GM18868 (cell line): ENCODE data around the gene DOCK1.

Source experiments
- ATAC-seq: cut with Tn5 transposase; IDR thresholded peaks from one replicate; pipeline ENCODE4 v1.9.1; 2021; ENCODE audit warnings: mild to moderate bottlenecking, moderate library complexity; ENCODE audit not compliant: unreplicated experiment

The DOCK1 gene

DNA sequence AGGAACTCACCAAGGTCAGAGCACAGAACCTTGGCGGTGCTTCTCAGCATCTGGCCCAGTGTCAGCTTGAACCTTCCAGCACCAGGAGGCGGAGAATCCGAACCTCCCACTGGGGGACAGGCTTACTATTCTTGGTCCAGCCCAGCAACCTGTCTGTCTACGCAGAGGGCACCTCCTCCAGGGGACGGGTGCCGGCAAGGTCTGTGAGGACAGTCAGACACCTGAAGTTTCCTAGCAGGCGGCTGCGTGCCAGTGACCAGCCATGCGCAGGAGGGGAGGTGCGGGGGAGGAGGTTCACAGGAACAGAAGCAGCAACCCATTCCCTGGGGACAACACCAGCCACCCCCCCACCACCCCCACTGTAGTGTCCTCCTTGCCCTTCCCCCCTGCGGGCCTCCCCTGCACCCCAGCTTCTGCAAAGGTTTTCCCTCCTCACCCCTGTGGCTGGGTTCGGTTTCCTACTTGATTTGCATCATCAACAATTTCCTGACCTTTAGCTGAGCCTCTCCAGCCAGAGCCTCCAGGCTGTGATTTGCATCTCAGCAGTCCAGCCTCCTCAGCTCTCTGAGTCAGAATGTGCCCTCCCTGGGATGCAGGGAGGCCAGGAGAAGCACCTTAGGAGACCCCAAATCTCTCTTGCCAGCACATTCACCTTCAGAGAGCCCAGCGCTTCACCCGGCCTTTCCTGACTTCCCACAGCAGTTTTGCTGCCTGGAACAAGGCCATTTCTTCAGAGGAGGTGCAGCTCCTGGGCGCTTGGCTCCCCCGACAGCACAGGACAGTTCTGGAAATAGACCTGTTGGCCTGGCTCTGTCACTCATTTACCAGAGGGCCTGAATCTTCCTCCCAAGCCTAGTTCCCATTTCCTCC lies 536.4 kb downstream of the DOCK1 start:
- no peak for ATAC-seq

DNA sequence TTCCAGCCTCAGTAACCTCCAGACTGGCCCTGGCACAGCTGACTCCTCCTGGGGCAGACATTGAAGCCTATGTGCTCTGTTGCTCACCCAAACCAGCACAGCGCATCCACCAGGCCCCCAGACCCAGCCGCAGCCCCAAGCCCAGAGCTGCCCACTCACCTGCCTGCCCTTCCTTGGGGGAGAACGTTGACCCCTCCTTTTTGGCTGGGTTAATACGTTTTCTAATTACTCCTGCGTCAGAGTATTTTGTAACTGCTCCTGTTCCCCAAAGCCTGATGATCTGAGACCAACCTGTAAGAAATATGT lies 536.9 kb downstream of the DOCK1 start:
- no peak for ATAC-seq

DNA sequence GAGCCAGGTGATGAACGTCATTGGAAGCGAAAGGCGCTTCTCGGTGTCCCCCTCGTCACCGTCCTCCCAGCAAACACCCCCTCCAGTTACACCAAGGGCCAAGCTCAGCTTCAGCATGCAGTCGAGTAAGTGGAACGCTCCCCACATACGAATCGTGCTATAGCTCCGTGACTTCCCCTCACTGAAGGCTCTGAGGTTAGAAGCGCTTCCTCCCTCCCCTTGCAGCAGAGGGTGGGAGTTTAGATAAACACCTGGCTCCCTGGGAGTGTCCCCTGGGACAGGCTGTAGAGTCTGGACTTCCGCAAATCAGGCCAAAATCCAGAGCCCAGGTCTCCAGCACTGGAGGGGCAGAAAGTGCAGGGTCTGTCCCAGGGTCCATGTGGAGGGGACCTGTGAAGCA lies 538.9 kb downstream of the DOCK1 start:
- ATAC-seq, result no peak

DNA sequence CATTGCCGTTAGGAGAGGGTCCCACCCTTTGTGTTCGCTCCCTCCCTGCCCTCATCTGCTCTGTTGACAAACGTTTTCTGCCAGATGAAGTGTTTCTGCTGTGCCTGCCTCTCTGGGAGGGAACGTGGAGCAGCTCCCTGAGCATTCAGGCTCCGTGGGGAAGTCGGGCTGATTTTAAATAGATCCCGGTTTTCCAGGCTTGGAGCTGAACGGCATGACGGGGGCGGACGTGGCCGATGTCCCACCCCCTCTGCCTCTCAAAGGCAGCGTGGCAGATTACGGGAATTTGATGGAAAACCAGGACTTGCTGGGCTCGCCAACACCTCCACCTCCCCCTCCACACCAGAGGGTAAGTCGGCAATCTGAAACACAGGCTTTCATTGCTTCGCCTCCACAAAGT lies 542.0 kb downstream of the DOCK1 start:
- ATAC-seq, result no peak

DNA sequence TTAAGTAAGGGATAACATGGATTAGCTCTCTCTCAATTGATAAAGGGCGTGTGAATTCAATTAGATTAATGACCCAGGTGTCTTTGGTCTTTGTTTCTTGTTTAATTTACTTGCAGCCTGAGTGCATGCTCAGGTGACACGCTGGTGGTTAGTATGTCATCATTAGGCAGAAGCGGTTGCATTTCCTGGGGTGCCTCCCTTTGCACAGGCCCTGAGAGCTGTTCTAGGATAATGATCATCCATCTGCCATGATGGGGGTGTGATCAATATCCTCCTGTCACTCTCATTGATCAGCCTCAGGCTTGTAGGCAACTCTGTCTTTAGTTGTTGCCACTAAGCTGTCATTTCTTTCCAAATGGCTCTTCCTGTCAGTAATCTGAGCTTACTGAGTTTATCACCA lies 544.3 kb downstream of the DOCK1 start:
- no peak for ATAC-seq

DNA sequence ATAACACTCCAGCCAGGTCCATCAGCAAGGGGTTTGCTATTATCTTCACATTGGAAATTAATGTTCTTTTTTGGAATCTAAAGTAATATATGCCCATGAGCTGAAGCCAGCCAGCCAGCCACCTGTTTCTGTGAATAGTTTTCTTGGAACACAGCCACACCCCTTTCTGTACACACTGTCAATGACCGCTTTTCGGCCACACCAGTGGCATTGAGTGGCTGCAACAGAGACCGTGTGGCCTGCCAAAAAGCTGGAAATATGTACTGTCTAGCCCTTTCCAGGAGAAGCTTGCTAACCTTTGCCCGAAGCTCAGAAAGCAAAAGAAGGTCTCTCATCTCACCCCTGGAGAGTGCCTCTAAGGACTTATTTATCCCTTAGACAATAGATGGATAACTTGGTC lies 545.4 kb downstream of the DOCK1 start:
- no peak for ATAC-seq

DNA sequence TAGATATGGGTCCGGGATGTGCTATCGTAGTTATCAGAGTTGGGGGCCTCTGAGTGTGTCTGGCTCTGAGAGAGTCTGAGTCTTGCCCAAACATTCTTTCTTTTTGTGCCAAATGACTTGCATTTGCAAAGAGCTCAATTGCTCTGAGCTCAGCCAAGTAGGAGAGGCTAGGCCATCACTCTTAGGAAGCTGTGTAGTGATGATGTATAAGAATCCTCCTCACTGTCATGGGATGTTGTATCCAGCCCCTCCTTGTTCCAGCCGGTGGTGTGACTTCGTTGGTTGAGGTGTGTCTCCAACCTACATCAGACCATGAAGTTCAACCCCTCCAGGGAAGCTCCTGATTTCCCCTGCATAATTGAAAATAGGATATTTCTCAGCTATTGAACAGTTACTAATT lies 546.4 kb downstream of the DOCK1 start:
- no peak for ATAC-seq

DNA sequence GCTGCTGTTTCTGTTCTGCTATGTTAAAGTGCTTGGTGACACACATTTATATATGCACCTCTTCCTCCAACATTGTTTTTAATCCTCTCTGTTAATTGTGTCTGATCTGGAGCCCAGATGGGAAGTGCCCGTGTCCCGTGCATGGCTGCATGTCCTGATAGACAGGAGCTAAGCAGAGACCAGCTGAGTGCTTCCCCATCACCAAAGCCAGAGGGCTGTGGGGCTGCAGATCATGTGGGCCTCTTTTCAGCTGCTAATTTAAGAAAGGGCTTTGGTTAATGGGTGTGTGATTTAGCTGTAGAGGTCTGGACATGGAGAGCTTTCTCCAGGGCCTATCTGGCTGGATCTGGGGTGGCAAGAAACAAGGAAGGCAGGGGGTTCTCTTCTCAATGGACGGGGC lies 547.3 kb downstream of the DOCK1 start:
- no peak for ATAC-seq

DNA sequence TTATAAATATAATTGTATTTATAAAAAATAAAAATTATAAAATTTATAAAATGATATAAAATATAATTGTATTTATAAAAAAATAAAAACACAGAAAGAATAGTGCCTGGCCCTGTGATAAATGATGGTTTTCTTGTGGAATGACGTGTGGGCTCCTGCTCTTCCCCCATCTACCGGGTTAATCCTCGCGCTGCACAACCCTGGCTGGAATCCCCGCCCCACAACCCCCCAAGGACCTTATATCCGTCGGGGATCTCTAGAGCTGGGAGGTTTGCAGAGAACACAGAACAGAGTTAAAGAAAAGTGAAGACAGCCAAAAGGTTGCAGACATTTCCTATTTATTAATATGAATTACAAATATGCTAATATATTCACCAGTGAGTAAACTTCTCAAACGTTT lies 548.5 kb downstream of the DOCK1 start:
- ATAC-seq, result no peak

DNA sequence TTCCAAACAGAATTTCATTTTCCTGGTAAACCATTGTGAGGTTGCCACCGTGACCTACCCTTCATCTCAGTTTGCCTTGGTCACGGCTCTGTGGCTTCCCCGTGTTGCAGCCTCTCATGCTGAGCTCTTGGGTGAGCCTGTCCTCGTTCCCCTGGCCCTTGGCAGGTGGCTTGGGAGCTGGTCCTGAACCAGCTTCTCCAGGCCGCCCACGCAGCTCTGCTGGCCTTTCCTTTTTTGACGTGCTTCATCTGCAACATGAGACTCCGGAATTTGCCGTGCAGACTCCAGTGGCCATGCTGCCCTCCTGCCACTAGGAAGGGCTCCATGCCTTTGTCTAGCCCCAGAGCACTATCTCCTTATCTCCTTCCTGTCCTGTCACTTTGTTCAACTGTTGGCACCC lies 550.9 kb downstream of the DOCK1 start:
- ATAC-seq, result no peak

DNA sequence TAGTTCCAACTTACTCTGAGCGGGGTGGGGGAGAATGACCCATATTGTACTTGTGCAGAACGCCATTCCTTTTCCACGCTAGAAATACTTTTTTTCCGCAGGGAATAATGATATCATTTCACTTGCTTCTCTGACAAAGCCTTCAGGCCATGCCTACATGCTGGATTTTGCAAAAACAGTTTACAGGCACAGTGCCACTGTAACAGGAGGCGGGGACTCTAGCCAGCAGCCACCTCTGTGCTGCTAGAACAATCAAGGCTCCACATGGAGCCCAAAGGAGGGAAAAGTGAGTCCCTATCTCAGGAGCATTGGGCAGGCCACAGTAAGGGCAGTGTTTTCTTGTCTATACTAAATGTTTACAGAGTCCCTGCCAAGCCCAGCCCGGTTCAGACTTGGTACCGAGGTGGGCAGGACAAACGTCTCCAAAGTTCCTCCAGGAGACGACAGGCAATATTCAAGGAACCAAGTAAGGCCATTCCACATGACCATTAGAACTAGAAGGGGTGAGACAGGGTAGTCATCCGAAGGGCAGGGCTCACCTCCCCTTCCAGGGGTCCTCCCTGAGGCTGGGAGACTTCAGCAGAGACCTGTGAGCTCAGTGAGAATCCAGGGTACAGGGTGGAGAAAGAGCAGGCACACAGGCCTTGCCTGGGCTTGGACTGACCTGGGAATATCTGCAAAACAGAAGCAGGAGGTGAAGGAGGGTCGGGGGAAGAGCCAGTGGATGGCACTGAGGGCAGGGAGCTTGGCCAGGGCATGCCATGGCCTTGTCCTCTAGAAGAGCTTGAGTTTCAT lies 553.0 kb downstream of the DOCK1 start:
- no peak for ATAC-seq

DNA sequence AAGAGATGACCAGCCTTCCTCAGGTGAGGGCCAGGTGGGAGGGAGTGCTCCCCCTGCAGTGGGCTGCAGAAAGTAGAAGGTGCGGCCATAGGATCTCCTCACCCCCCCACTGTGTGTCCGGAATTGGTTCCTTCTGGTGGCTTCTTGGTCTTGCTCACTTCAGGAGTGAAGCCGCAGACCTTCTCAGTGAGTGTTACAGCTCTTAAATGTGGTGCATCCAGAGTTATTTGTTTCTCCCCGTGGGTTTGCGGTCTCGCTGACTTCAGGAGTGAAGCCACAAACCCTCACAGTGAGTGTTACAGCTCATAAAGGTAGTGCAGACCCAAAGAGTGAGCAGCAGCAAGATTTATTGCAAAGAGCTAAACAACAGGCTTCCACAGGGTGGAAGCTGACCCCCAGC lies 553.6 kb downstream of the DOCK1 start:
- ATAC-seq, result no peak

DNA sequence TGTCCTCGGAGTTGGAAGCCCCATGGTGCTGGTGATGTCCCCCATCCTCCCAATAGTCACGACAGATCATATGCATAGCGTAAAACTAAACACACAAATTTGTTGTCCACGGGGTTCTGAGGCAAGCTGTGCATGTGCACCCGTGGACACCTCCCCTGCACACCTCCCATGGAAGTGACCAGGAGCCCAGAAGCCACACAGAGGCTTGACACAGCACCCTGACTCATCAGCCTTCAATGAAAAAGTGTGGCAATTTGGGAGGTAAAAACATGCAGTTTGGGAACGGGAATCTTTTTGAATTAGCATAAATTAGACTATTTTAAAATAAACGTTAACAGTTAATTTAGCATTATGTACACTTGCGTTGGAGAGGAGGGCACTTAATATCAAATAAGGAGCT lies 554.7 kb downstream of the DOCK1 start:
- ATAC-seq, result no peak

DNA sequence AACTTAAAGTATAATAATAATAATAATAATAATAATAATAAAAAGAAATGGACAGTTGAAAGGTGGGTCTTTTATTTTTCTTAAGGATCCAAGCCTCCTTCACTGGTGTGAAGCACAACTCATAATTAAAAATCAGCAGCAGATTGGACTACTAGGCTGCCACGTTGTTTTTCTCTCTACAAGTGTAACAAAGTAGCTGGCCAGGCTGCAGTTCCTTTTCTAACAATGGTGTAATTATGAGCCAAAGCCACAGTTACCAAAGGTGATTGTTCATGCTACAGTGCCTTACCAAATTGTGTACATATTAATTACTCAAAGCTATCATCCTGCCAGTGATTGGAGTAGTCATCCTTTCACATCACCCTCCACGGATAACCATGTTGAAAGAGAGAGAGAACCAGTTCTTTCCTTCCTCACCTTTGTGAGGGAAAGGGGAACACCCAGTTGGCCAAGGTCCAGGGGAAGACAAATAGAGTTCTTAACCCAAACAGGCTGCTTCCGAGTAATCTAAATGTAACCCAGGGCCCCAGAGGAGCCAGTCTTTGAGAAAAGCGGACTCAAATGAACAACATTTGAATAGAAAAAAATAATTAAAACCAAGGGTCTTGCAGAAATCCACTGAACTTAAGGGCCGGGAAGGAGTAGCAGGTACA lies 557.5 kb downstream of the DOCK1 start:
- no peak for ATAC-seq

DNA sequence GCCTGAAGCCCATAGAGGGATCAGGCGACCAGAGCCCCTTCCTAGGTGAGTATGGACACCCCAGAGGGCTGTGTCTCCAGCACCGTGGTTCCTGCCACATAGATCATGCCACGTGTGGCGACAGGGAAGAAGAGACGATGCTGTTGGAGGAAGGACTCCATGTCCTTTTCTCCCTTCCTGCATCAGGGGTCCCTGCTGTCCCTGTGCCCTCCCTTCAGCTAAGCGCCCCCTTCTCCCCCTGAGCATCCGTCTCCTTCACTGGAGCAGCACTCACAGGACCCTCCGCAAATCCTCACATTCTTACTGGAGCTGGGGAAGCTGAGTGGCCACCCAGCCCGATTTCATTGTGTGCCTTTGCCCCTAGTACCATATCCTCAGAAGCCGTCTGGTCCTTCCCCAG lies 558.3 kb downstream of the DOCK1 start:
- no peak for ATAC-seq

DNA sequence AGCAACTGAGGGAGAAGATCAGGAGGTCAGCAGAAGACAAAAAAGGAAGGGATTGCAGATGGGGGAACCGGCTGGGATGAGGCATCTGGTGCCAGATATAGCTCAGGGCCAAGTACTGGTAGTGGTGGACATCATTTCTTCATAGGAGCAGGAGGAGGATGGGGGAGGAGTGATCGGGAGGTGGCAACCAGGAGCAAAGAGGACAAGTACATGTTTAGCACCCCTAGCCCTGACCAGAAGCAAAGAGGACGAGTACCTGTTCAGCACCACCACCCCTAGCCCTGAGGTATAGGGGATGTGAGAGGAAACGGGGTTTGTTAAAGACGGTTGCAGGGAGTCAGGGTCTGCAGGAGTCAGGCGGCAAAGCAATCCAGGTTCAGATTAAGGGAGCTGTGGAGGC lies 559.3 kb downstream of the DOCK1 start:
- ATAC-seq, result no peak

DNA sequence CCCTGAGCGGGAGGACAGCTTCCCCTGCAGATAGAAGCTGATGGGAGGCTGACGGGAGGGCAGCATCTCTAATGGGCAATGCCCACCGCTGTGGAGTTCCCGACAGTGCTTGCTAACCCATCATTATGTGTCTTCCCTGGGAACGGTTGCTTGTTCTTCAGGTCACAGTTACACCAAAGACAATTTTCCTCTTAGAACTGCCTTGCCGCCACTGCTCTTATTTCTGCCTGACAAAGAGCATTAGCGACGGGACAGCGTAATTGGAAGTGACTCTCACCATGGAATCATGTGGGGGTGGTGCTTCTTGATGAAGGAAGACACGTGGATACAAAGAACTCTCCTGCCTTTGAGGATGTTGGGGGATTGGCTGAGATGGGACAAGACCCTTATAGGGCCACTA lies 562.6 kb downstream of the DOCK1 start:
- ATAC-seq, result no peak

DNA sequence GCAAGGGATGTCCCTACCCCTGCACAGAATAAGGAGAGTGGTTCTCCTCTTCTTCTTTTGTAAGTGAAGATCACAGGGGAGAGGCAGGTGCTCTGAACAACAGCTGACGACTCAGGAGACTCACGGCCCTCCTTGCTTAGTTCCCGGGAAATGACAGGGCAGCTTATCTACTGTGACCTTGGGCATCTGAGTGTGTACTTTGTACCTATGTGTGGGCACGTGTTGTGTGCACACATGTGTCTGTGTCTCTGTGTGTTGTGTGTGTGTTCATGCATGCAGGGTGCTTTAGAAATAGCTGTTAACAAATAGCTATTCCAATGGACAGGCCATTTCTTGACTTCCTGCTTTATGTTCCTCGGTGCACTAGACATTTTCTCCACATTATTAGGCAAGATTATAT lies 563.4 kb downstream of the DOCK1 start:
- ATAC-seq, result no peak

DNA sequence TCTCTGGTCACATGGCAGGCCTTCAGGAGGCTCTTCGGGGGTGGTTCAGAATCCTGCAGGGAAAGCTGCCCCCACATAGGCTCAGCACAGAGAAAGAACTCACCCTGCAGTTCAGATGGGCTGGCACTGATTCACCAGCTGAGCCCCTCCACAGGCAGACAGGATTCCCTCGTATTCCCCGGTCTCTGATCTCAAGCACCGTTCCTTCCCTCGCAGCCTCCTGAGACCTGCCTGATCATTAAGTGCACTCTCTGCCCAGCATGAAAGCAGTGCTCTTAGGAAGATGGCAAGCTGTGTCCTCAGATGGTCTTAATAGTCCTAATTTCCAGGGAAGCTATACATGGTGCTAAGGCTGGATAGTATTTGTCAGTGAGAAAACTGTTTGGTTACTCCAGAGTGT lies 565.7 kb downstream of the DOCK1 start:
- ATAC-seq, result no peak

DNA sequence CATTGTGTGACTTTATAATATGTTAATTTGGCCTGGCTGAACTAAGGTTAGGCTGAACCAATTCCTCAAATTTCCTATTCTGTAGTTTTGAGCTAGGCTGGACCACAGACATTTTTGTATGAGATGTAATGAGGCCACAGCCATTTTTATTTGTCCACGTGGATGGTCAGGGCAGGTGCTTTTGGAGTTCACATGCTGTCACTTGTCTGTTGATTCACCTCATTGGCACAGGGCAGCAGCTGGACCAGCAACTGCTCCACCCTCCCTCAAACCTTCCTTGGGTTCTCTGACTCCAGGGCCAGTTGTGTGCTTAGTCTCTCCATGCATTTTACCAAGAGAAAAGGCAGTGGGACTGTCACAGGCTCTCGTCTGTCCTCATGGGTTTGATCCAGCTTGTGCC lies 567.7 kb downstream of the DOCK1 start:
- ATAC-seq, result no peak

DNA sequence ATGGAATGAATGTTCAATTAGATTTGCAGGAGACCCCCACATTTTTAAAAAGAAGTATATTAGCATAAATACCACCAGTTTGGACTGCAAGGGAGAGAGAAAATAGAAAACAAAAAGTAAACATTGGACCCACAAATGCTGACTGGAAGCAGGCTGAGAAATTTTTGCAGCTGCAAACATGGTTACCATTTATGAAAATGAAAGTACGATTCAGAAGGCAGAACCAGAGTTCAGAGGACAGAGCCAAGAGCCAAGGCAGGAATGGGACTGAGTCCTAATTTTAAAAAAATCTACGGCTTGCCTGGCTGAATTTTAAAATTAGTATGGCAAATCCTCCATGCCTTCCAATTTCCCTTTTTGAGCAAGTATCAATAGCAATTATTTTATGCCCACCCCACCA lies 569.3 kb downstream of the DOCK1 start:
- ATAC-seq, result no peak
